C4-2B (cell line): Measurements from ENCODE around the gene ZNF423.

Experiments used
- ZFX ChIP-seq: fragments of 450-650 bp; IDR thresholded peaks from 2 replicates; pipeline ENCODE4 v1.6.1; 2017
- TF ChIP-seq, protein P1 (sequence below): fragments of 450-650 bp; conservative IDR thresholded peaks from 2 replicates; pipeline ENCODE4 v1.5.1; 2017; ENCODE audit warnings: mild to moderate bottlenecking

DNA sequence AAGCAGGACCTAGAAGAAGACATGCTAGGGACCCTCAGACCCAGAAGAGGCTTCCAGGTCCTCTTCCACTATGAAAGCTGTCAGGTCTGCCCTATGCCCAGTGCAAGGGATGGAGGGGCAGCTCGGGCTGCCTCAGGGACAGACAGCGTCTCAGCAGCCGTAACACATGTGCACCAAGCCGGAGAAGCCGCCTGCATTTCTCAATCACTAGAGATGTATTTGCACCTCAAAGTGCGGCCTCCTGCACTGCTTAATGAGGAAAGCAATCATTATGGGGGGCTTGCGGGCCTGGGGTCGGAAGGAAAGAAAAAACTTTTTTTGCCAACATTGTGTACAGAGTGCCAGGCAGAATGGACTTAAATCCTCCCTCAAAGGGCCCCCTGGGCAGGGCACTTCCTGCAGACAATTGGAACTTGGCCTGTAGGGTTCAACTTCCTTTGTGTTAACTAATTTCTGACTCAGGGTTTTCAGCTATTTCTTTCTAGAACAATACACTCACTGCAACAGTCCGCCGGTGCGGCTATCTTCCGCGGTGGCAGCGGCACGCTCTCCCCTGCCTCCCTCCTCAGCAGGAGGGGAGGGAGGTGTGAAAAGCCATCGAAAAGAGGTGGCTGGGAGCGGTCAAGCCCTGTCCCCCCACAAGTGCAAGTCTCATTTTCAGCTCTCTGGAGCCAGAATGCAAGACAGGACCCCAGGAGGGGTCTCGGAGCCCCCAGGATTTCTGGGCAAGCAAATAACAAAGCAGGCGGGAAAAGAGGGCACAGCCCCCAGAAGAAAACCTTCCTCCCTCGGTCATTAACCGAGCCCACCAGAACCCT, 101.2 kb downstream of the ZNF423 start:
- TF ChIP-seq, protein P1, sequence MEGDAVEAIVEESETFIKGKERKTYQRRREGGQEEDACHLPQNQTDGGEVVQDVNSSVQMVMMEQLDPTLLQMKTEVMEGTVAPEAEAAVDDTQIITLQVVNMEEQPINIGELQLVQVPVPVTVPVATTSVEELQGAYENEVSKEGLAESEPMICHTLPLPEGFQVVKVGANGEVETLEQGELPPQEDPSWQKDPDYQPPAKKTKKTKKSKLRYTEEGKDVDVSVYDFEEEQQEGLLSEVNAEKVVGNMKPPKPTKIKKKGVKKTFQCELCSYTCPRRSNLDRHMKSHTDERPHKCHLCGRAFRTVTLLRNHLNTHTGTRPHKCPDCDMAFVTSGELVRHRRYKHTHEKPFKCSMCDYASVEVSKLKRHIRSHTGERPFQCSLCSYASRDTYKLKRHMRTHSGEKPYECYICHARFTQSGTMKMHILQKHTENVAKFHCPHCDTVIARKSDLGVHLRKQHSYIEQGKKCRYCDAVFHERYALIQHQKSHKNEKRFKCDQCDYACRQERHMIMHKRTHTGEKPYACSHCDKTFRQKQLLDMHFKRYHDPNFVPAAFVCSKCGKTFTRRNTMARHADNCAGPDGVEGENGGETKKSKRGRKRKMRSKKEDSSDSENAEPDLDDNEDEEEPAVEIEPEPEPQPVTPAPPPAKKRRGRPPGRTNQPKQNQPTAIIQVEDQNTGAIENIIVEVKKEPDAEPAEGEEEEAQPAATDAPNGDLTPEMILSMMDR = no peak
- no peak for TF ChIP-seq ZFX
